Measurements from ENCODE around the gene MED31. TPM values are rescaled to one million over a fixed set of nuclear protein-coding genes. Genes with fewer than 3 reads are reported as not detected.

The MED31 gene
- total and polyA plus RNA-seq, 2 of the 13 experiments (the other 11 are each of a cell fraction or from before 2014, with no cell fraction given), result 19.0 to 20.9 TPM

- TF ChIP-seq HBP1 (CRISPR knock-in tag; IDR thresholded peaks at IDR 0.05; ENCODE audit: low read depth) (0 out of 2 replicates have a peak, but pooled peaks have one; percentile 11), ZNF563 (CRISPR knock-in tag; IDR thresholded peaks at IDR 0.05) (peak; percentile 58; the same call in 1 of the 2 replicates), SNRNP70 (IDR thresholded peaks at IDR 0.05; ENCODE audit: low read depth, low read length) (no peak), MAX (IDR thresholded peaks at IDR 0.05) (0 out of 2 replicates have a peak, but pooled peaks have one; percentile 5), SRSF1 (optimal IDR thresholded peaks at IDR 0.05; ENCODE audit: low read depth, low read length) (no peak), NFKBIZ (CRISPR knock-in tag; IDR thresholded peaks at IDR 0.05) (no peak)
Observed at GRCh38 chr17:6639586-6640535, 11.5 kb downstream of the MED31 start (continued).

GRCh38 chr17:6639014-6639585, 12.3 kb downstream of the MED31 start:
- H3K27me3 ChIP-seq (ENCODE audit: control insufficient read depth in 1 of 2, insufficient read depth in 2 of 2, low read length in 2 of 2), result no peaks in the 10 kb centered on the region
- H3K9ac ChIP-seq (ENCODE audit: insufficient read depth, low read depth, low read length), result peak overlapping the region; percentile 87
- BruUV-seq (replicated peaks), result no TSS peak
- POLR2A ChIA-PET, result interaction anchor here (1.0 to 1.8 kb wide), 2 partner anchors 12 to 43 kb away, joined by 3 to 6 read pairs; partner anchors contain the start of genes C17orf100 and MED31
- H3K36me3 ChIP-seq (replicated peaks in 1 of 2; ENCODE audit: control insufficient read depth in 1 of 2, insufficient read depth in 2 of 2, low read length in 2 of 2), result peaks cover 0 to 6% of the 10 kb centered on the region in 2 experiments; a peak in 4 of 5 replicates
- no peaks in the 10 kb centered on the region for H3K9me3 ChIP-seq (ENCODE audit: low read length)
- peak overlapping the region; percentile 95 for H3K27ac ChIP-seq (ENCODE audit: extremely low read length, insufficient read depth, low read length)
- H3K4me3 ChIP-seq (replicated peaks in 1 of 3; ENCODE audit: insufficient read depth in 1 of 3, low read depth in 2 of 3, low read length in 3 of 3), result peak overlapping the region; percentile 77 to 85 (median 84)
- peaks cover 35% of the 10 kb centered on the region for H3K79me2 ChIP-seq (ENCODE audit: insufficient read depth, low read length)
- in situ Hi-C loops (cut with HindIII; ENCODE audit: extremely low pct_ligation_motif_present, low pct_unique_long_range_greater_than_20kb) (no loop called here), intact Hi-C loops (cut with micrococcal nuclease; ENCODE audit: unreplicated experiment) (no loop called here)
- no peaks in the 10 kb centered on the region for H4K20me1 ChIP-seq (ENCODE audit: insufficient read depth, low read length)
- peak overlapping the region; percentile 93 for H3K4me2 ChIP-seq (ENCODE audit: low read depth, low read length)
- no peak overlapping the region for H2AFZ ChIP-seq (ENCODE audit: low read length)
- FAIRE-seq (no peak), ATAC-seq (no peak), DNase-seq (ENCODE audit: low spot score) (no peak)
- 38% methylated on average over 13 of the region's 15 CpGs for WGBS (ENCODE audit: low lambda C conversion rate)
- H3K4me1 ChIP-seq (ENCODE audit: insufficient read depth, low read length), result peaks cover 29% of the 10 kb centered on the region
- CTCF ChIA-PET (ENCODE audit: low intra/inter-chr PET ratio, low total read pairs), result no interaction called here
- TF ChIP-seq ZNF839 (CRISPR knock-in tag; IDR thresholded peaks at IDR 0.05; ENCODE audit: borderline replicate concordance) (no peak), ZNF629 (CRISPR knock-in tag; conservative IDR thresholded peaks at IDR 0.05) (no peak), MXD4 (CRISPR knock-in tag; IDR thresholded peaks at IDR 0.05) (no peak), ZNF792 (CRISPR knock-in tag; IDR thresholded peaks at IDR 0.05) (no peak), NFE2L2 (IDR thresholded peaks at IDR 0.05; ENCODE audit: low read length) (no peak), ZNF20 (CRISPR knock-in tag; IDR thresholded peaks at IDR 0.05) (0 out of 2 replicates have a peak, but pooled peaks have one; percentile 46), ZNF546 (CRISPR knock-in tag; conservative IDR thresholded peaks at IDR 0.05) (no peak), ETS1 (CRISPR knock-in tag; IDR thresholded peaks at IDR 0.05) (no peak), SNAI1 (CRISPR knock-in tag; IDR thresholded peaks at IDR 0.05; ENCODE audit: borderline replicate concordance) (0 out of 2 replicates have a peak, but pooled peaks have one; percentile 59), ZNF264 (CRISPR knock-in tag; IDR thresholded peaks at IDR 0.05) (no peak), ZFP90 (CRISPR knock-in tag; IDR thresholded peaks at IDR 0.05; ENCODE audit: borderline replicate concordance) (0 out of 2 replicates have a peak, but pooled peaks have one; percentile 19), FIP1L1 (IDR thresholded peaks at IDR 0.05; ENCODE audit: borderline replicate concordance, insufficient read depth, low read depth, low read length) (no peak)

All from HepG2 (cell line).